ENCODE measurements around the gene COP1.

GRCh38 chr1:176199707-176200106, 7.4 kb downstream of the COP1 start:
- TF ChIP-seq CTCF (IDR thresholded peaks at IDR 0.05) (no peak), EZH2 (IDR thresholded peaks at IDR 0.05; ENCODE audit: borderline replicate concordance, insufficient read depth, low read depth, low read length, poor library complexity, severe bottlenecking) (no peak)
